GM21737 (cell line): Measurements from ENCODE around the gene DIO2.

Experiments
- ATAC-seq: cut with Tn5 transposase; IDR thresholded peaks from one replicate; pipeline ENCODE4 v1.9.1; 2021; ENCODE audit warnings: mild to moderate bottlenecking, moderate library complexity; ENCODE audit not compliant: unreplicated experiment

The DIO2 gene

DNA sequence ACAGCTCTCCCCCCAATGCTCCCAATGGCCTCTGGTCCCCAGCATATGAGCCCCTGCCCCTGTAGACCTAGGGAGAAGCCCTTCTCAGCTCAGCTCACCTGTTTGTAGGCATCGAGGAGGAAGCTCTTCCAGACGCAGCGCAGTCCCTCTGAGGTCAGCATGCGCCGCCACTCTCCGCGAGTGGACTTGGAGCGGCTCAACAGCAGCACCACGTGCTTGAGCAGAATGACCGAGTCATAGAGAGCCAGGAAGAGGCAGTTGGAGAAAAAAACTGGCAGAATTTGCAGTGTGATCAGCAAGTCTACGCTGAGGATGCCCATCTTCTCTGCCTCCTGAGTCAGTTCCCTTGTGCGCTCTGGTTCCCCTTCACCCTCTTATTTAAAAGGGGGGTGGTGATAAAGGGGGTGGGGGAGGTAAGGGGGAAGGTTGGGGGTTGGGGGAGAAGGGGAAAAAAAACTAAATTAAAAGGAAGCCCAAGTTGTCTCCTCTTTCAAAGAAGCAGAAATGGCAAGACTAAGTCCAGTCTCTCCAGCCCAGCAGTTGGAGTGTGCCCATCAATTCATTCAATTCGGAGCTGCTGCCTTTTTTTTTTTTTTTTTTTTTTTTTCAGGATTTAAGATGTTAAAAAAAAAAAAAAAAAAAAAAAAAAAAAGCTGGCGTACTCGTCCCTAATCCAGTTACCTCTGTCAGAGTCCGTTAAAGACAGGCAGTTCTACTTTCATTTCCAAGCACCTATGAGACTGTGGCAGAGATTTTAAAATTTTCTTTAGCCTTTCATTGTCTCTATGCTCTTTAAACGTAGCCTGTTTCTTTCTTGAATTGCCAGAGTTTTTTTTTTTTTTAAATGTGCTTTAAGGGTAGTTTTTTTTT, at the start of gene DIO2:
DIO2 (minus strand) TSS at position 352 of the 870 bp plus-strand sequence; CDS start at position 320, 32 bp downstream.
- no peak for ATAC-seq

DNA sequence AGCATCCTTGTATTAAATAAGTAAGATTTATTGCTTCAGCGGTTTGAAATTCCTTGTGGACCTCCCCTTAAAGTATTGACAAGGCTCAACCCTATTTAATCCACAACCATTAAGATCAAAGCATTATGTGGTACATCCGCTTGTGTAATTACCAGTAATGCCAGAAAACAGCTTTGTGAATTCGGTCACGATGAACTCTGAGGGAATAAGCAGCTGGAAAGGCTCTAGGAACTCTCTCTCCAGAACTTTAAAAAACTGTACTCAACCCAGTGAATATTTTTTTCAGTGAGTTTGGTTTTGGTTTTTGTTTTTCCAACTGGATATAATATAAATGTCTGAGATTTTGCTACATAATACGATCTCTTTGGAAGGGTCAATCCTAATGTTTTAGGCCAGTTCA, 49.3 kb upstream of the DIO2 start:
- no peak for ATAC-seq

DNA sequence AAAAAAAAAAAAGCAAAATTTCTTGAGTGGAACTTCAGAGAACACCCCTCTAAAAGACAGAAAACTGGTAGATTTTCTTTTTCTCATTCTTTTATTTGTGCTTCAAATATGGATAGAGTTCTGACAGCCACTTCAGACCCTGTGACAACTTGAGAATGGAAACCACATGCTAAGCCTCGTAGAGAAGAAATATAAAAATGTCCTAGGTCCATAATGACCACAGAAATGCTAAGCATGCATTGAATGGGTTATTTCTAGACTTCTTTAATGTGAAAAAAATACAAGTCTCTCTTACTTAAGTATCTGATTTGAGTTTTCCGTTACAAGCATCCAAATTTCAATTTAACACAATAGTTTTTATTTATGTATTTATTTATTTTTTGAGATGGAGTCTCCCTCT, 28.3 kb upstream of the DIO2 start:
- ATAC-seq, result no peak

DNA sequence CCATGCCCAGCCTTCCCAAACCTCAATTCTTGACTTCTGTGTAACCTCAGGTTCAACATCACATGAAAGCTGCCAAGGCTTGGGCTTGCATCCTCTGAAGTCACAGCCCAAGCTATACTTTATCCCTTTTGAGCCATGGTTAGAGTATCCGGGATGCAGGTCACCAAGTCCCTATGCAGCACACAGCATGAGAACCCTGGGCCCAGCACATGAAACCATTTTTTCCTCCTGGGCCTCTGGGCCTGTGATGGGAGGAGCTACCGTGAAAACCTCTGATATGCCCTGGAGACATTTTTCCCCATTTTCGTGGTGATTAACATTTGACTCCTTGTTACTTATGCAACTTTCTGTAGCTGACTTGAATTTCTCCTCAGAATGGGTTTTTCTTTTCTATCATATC, 25.8 kb upstream of the DIO2 start:
- no peak for ATAC-seq

DNA sequence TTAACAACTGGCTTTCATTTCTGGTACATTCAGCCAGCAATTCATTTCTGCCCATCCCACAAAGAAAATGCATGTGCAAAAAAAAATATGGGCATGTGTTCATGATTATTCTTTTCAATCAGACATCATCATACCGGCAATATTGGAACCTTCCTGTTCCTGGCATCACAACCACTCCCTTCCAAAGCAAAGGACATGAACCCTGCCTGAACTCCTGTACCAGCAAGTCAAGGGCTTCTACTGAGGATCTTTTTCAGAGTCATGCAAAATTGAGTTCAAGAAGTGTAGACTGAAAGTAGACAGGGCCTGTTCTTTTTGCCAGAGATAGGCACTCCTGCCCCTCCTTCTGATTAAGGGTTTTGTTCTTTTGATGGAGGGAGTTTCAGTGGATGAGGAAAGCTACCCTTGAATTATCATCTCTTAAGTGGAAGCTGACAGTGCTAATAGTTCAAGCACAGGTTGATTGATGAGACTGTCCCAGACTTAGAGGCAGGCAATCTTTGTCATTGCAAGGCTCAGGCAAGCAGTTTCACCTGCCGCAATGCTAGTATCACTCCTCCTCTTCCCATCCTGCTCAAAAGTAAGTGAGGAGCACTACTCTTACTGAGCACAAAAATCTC, 22.3 kb upstream of the DIO2 start:
- ATAC-seq, result no peak

DNA sequence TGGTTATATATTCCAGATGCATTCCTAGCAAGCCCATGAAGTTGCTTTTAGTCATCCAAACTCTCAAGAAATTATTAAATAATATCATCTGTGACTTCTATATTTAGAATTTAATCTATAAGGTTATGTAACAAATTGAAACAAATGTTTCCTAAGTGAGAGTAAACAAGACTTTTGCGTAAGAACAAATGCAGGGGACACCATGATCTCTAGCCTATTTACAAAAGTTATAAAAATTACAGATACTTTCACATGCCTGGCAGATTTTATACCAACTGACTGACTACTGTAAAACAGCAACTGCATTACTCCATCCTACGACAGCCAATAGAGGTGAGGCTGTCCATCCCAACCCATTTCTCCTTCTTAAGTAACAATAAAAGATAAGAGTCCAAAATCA, 20.4 kb upstream of the DIO2 start:
- no peak for ATAC-seq

DNA sequence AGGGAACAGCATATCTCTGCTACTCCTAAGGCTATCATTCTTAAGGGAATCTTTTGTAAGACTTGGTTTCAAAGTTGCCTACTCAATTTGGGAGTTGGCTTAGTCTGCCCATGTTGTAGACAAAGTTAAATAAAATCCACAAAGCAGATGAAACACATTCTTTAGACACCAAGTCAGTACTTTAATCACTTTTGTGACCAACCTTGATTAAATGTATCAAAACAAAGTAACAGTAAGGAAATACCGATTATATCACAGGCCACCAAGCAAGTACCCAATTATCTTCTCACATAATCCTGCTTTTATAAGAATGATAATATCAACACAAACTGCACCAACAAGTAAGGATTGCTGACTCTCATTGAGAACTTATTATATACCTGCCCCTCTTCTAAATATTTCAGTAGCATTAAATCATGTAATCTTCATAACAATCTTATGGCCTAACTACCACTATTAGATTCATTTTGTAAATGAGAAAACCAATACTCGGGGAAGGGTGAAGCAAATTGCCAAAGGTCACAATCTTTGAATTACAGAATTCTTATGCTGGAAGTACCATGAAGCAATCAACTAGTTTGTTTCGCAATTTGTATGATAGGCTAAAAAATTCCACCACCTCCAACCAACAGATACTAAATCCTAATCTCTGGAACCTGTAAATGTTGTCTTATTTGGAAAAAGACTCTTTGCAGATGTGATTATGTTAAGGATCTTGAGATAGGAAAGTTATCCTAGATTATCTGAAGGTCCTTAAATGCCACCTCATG, 12.6 kb upstream of the DIO2 start:
- no peak for ATAC-seq

DNA sequence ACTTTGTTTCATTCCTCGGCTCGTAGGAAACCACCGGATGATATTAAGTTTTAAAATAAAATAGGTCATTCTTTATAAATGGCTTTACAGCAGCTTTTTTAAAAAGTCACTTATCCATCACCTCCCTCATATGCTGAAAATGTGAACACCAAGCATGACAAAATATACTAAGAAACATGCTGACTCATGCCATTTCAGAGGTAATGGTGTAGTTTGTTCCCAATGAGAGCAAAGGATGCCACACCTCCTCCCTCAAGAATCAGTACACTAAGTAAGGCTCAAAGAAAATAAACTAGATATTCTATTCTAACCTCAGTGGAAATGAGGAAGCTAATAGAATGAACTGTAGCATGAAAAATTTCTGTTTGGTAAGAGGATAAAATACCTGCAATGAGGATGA, 5.5 kb upstream of the DIO2 start:
- no peak for ATAC-seq

DNA sequence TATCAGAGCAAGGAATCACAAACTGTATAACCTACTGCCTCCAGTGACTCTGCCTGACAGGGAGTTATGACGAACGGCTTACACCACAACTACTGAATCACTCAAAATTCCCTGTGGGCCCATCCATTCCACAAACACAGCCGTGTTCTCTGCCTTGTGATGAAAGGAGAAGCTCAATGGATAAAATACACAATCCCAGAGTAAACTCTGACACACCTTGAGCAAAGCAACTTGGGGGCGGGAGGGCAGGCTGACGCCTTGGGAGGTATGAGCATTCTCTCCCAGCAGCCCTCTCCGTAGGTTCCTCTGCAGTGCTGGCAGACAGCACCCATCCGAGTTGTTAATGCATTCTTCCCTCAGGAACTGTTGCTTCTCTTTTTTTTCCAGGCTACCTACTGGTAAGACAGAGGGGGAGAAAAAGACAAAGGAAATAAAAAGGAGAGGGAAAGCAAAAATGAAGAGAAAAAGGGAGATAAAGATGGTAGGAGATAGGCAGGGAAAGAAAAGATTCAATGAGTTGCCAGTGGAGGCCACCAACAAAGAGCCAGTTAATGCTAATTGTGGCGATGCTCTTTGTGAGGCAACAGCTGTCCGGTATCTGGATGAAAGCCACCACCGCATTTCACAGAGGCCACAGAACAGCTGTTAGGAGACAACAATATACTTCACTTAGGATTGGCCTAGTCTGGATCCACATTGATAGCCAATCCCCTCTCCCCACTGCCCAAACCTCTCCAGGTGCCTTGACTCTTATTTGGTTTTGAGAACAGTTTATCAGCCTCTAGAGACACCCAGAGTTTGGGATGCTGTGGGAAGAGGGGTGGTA, 4.7 kb upstream of the DIO2 start:
- ATAC-seq, result no peak

DNA sequence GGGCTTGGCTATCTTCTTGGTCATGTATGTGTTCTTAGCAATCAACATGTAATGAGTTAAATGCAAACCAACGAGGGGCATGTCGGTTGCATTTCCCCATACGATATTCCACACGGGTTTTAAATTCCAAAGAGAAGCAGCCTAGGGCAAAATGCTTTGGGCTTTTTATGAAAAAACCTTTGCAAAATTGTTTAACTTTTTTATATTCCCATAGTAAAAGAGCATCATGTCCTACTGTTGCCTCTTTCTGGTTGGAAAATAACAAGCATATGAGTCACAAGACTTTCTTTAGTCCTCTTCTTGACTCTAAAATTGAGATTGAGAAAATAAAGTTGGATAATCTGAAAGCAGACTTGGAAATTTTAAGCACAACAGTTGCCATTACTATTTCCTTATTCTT, 3.8 kb upstream of the DIO2 start:
- ATAC-seq, result no peak

DNA sequence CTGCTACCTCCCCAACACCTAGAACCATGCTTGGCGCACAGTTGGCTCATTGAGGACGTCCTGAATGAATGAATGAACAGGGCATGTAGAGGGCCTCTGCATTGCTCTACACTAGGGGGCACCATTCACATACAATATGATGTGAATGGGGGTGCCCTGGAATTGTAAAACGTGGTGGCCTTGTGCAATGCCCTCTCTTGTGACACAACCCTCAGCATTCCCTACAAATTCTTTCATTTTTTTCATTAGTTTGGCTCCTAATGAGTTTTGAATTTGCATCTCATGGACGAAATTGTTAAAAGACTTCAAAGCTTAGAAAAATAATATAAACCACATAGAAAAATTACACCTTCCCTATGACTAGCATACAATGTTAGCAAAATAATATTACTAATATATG, 2.3 kb upstream of the DIO2 start:
- ATAC-seq, result no peak

DNA sequence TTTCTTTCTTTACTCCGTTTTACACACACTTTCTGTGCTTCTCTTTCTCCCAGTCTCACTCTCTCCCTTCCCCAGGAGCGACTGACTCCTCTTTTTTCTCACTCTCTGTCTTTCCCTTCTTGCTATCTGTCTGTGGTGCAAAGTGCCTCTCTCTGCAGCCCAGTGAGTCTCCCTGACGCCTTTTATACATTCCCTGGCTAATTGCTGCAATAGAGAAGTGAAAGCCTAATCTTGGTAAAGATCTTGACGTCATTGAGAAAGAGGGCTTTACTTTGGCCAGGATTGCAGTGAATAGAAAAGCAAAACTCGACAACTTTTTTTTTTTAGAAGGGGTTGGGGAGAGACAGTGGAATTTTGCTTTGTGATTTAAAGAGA, 706 bp upstream of the DIO2 start:
- no peak for ATAC-seq

DNA sequence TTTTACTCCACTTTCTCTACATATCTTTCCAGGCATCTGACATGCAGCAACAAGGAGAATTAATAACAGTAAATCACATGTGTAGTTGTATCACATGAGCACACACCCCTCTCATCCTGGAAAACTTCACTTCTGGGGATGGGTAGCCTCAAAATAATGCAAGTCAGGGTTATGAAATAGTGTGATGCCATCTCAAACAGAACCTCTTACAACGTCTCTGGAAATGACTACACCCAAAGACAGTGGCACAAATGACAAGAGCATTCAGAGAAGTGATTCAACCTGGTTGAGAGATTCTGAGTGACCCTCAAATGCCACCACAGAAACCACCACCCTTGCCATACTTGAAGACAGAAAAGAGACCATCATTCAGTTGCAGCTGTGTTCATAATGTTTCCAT, 2.8 kb downstream of the DIO2 start:
- no peak for ATAC-seq

DNA sequence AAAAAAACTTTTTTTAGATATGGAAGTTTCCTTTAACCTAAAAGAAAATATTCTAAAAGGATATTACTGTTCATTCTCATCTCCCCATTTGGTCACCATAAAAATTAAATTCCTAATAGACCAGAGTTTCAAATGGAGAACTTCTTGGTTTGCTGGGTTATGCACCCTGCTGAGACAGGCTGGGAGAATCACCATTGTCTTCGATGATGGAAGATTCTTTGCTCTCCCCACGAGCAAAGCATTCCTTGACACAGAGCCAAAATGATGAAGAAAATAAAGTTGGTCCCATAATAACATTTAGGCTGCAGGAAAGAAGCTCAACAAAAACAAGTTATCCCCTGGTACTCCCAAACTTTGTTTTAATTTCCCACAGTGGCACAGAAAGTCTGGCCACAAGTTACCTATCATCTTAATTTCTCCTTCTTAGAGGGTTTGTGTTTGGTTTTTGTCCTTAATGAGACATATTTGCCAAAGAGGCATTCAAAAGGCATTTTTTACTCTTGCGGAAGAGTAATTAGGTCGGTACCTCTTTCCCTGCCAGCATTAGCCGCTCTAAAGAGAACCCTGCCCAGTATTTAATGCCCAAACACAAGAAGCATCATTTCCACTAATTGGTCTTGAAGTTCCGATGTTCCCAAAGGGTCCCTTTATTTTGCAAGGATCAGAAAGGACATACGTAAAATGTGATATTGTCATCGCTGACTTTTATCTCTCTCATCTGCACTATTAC, 4.8 kb downstream of the DIO2 start:
- no peak for ATAC-seq

DNA sequence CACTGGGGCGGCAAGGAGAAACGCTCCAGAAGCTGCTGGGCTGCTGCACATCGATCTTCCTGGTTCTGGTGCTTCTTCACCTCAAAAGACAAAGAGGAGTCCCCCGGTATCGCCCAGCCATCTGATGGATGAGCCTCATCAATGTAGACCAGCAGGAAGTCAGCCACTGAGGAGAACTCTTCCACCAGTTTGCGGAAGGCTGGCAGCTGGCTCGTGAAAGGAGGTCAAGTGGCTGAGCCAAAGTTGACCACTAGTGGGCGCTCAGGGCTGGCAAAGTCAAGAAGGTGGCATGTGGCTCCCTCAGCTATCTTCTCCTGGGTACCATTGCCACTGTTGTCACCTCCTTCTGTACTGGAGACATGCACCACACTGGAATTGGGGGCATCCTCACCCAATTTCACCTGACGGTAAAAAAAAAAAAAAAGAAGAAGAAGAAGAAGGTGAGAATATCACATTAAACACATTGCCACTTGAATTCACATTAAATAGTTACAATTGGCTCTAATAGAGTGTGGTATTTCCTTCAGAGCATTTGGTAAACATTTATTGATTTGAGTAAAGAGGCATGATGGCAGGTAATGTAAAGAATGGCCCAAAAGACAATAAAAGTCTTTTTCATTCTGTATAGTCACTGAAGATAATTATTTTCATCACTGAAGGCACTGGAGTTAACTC, 8.3 kb downstream of the DIO2 start:
- ATAC-seq, result no peak

DNA sequence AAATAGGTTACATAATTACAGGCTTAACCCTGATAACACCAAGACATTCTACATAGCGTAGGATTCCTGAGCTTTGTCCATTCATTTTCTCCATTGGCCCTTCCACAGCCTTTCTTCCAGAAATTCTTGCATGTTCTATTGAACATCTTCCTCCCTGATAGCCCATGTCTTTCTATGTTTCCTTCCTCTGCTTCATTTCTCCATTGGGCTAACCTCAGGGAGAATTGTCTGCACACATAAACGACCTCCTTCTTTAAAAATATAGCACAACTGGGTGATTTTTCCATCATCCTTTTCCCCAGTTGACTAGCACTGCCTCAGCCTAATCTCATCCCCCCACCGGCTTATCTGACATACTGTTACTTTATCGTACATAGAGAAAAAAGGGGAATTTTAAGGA, 11.2 kb downstream of the DIO2 start:
- no peak for ATAC-seq

DNA sequence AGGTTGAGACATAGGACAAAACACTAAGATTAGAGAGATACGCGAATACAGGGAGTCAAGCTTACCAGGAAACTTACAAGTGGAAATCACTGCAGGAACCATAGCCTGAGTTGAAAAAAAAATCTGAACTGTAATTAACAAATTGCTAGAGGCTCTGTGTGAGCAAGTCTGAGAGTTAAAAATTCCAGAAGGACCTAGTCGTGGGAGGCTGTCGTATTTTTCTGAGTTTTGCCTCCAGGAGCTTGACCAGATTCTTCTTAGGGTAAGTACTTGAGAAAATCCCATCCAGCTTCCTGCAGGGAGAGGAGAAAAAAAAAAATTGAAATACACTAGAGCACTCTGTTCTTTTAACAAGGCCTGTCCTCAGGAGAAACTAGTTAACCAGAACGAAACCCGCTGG, 22.7 kb downstream of the DIO2 start:
- ATAC-seq, result no peak

DNA sequence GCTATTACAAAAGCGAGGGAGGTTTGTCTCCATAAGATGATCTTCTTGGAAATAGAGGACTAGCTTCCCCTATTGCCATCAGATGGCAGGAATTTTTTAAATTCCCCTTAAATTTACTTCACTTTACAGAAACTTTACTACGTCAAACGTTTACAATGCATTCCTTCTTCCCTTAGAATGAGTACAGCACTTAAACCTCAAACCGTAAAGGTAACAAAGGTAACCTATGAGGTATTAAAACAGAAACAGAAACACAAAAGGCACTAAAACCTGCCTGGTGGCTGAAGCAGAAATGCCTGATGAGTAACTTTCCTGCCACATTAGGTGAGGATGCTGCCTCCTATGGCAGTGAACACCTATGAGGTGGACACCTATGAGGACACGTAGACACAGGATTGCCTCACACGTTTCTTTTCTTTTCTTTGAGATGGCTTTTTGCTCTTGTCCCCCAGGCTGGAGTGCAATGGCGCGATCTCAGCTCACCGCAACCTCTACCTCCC, 25.0 kb downstream of the DIO2 start:
- no peak for ATAC-seq

DNA sequence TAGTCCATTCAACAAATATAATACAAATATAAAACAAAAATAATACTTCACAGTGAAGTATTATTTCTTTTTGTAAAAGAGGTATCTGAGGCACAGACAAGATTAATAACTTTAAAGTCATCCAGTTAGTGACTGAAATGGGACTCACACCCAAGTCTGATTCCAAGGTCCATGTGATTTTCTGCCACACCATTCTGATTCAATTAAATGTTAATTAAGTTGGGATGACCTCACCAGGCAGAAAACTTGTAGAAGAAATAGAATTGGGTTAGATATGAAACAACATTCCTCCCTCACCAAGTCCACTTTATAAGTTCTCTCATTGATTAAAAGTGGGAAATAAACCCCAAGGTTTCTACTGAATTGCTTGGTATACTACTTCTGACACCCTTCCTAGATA, 34.4 kb downstream of the DIO2 start:
- ATAC-seq, result no peak
